PC-9 (cell line): Measurements from ENCODE around the gene NCOA3.

Experiments used
- EZH2 ChIP-seq: fragments of 200-600 bp; sonication (generic); IDR thresholded peaks from 2 replicates; pipeline ENCODE4 v1.8.0; 2017; ENCODE audit warnings: antibody characterized with exemption, low read depth
- TF ChIP-seq, protein P1 (sequence below): fragments of 200-600 bp; sonication (generic); conservative IDR thresholded peaks from 2 replicates; pipeline ENCODE4 v1.6.1; 2017; ENCODE audit warnings: mixed run types, antibody characterized with exemption, mild to moderate bottlenecking, moderate library complexity

- no peak for TF ChIP-seq EZH2
- TF ChIP-seq, protein P1, sequence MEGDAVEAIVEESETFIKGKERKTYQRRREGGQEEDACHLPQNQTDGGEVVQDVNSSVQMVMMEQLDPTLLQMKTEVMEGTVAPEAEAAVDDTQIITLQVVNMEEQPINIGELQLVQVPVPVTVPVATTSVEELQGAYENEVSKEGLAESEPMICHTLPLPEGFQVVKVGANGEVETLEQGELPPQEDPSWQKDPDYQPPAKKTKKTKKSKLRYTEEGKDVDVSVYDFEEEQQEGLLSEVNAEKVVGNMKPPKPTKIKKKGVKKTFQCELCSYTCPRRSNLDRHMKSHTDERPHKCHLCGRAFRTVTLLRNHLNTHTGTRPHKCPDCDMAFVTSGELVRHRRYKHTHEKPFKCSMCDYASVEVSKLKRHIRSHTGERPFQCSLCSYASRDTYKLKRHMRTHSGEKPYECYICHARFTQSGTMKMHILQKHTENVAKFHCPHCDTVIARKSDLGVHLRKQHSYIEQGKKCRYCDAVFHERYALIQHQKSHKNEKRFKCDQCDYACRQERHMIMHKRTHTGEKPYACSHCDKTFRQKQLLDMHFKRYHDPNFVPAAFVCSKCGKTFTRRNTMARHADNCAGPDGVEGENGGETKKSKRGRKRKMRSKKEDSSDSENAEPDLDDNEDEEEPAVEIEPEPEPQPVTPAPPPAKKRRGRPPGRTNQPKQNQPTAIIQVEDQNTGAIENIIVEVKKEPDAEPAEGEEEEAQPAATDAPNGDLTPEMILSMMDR, result no peak
Measured at GRCh38 chr20:47561603-47562583, 60.2 kb downstream of the NCOA3 start.
